Stimulated activated naive CD4-positive, alpha-beta T cell (primary cell): ENCODE data around the gene ARL5B.

Source experiments
- DNase-seq, 6 experiments: peaks; one replicate each; lab custom pipeline; 2025; lab: John Stamatoyannopoulos, UW

Gene ARL5B

DNA sequence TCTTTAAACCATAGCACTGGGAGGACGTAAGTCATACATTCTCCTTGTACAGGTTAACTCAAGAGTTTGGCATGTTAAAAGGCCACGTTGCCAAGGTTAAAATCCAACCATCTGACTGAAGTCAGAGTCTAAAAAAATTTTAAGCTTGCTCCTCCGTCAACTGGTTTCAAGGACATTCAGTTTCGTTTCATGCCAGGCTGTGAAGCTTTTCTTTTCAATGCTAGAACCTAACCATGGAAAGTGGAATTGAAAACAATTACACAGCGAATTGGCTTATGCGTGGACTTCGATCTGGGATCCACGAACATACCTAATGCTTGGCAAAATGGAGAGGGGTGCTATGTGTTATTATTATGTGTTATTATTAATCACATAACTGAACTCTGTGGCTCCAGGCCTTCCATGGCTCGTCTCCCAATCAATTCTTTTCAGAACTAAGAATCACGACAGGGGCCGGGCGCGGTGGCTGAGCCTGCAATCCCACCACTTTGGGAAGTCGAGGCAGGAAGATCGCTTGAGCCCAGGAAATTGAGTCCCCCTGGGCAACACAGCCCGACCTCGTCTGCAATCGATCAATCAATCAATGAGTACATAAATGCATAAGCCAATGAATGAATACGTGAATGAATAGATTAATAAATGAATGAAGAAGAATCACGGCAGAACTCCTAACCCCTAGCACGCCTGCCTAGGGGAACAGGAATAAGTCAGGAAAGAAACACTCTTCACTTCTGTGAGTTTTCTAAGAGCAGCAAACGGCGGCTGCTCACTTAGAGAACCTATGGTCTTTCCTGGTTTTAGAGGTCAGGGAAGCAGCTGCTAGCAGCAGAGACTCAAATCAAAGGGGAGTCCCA, 733 bp upstream of the ARL5B start:
- peak in 1 of 6 experiments; percentile 16 for DNase-seq

DNA sequence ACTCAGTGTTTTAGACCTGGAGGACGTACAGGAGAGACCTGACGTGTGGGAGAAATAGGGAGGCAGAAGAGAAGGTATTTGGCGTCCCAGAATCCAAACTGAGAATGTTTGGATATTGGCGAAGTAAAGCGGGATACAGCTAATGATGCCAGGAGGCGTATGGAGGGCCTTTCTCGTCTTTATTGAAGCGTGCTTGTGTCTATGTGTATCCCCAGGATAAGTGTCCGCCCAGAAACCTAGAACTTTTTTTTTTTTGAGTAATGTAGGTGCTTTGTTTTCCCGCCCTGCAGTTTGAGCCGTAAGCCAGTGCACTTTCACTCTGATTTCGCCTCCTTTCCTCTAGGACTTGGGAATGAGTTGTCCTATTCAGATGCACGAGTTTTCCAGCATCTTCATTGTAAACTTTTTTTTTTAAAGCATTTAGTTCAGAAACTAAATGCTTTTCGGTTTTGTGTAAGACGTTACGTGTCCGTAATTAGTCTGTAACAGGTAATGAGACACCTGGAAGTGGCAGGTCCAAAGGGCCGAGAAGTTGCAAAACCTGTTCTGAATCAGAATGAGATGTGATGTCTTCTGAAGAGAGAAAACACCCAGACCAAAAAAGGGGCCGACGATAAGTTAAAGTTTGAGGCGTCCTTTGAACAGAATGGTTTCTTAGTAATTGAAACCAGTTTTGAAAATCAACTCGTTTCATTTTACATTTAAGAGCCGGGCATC, 746 bp downstream of the ARL5B start:
- peak in 1 of 6 experiments; percentile 40 for DNase-seq

DNA sequence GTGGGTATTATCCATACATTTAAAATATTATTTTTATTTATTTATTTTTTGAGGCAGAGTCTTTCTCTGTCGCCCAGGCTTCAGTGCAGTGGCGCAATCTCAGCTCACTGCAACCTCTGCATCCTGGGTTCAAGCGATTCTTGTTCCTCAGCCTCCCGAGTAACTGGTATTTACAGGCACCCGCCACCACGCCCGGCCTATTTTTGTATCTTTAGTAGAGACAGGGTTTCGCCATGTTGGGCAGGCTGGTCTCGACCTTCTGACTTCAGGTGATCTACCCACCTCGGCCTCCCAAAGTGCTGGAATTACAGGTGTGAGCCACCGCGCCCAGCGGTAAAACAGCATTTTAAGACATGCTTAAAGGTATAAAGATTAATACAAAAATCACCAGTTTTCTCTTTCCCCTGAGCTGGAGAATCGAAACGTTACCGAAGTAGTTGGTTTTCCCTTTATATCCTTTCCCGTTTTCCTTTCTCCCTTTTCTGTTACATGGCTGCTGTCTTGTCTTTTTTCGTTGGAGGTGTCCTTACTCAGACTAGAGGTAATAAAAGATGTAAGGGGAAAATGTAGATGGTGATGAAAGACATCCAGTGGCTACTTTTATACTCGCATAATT, 1.7 kb downstream of the ARL5B start:
- DNase-seq = no peak

DNA sequence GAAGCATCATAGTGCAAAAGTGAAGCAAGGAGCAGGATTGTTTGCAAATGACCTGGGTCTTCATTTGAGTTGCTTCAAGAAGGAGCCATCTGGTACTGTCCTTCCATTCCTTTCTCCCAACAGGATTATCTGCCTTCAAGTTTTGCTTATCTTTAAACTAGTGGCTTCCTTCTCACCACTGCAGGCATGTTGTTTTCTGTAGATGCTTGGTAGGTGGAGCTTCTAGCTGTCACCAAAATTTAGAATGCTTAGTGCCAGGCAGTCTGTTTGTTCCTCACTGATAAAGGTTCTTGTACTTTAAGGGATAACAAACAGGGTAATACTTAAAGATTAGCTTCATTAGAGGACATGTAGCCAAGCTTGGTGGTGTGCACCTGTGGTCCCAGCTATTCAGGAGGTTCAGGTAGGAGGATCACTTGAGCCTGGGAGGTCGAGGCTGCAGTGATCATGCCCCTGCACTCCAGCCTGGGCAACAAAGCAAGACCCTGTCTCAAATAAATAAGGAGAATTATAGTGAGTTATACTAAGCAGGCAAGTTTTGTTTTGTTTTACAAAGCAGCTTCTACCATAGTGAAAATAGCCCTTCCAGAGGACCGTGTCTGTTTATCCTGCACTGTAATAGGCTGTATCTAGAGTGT, 5.7 kb downstream of the ARL5B start:
- no peak for DNase-seq

DNA sequence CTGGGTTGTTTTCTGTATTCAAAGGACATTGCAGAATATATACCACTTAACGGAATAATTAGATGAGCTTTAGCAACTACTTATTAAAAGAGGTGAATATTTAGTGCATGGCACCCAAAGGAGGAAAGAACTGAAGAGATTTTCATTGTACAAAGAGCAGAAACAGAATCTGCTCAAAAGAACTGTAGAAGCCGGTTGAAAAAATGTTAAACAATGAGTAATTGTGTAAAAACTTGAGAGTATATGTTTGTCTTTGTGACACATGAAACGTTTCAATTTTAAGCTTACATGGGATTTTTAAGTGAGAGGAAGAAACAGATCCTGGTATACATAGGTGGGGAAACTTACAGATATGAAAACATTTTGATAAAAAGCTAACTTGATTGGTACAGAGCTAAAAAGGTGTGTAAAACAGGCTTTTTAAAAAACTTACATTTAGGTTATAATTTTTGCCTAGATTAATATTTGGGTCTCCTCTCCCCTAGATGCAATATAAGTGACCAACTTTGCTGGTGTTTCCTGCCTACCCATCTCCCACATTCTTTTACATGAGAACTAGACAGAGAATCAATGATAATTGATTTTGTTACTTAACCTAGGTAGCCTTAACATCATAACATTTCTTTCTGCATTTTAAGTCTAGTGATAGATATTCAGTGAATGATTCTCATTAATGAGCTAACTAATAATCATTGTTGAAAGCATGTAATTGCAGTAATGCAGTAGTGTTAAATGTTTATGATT, 6.8 kb downstream of the ARL5B start:
- DNase-seq = no peak

DNA sequence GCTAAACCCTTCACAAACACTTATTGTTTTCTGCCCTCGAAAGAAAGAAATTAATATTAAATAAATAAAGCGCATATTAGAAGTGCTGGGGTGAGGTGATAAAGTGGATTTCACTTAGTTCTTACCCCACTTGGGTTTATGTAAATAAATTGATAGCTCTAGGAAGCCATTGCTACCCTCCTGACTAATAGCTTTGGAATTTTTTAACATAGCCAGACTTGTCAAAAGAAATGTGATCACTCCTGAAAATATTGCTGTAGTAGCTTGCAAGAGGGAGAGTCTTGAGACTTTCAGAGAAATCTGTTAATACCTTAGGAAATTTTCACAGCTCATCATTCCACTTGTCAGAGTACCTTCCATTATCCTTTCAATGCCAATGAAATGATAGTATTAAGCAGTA, 7.6 kb downstream of the ARL5B start:
- DNase-seq = no peak

DNA sequence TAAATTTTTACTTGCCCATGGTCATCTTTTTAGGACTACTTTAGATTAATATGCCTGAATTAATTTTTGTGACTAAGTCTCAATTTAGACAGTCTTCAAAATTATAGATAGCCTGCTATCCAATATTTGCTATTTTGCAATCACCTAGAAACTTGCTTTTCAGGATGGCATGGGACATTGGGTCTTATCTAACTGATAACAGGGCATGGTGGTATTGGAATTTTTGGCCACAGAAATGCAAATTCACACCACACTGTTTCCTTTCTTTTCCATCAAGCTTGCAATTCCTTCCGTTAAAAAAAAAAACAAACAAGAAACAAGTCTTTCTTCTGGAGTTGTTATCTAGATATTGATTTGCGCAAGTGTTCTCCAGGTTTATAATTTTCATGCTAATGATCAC, 8.8 kb downstream of the ARL5B start:
- DNase-seq = no peak

DNA sequence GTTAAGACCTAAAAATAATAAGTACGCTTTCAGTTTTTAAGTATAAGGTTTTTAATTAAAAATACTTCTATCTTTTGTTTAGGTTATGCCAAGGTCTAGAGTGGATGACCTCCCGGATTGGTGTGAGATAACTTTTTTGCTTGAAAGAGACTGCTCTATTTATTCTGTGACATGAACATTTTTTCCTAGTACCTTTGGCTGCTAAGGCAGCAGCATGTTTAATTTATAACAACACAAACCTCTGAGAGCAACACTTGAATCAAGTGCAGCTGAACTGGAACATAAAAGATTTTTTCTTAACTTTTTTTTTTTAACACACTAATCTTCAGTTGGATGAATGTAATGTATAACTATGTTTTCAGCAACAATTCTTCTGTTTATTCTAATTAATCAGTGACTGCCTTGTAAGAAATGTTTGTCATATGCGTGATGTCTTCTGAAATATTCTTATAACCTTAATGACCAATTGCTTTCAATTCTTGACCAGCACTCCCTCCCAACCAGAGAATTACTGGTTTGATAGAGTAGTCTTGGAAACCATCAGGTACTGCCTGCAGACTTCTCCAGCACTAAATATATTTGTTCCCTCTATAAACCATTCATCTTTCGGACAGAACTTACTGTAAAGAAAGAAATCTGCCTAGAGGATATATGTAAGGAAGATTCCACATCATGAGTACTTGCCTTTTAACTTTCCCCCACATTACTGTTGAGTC, 16.0 kb downstream of the ARL5B start:
- no peak for DNase-seq

DNA sequence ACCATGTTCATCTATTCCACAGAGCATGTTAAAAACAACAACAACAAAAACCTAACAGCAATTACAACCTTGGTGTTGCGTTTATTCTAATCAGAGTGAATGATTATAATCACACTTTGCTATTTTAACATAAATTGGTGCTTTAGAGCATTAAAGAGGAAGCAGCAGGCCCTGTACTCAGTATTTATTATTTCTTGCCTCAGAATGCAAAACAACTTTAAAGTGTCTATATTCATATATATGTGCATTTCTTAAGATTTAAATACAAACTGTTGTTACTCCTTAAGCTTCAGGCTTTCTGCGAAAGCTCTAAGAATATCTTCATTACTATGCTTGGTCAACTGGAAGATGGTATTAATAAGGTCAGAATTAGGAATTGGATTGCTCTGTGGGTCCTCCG, 21.5 kb downstream of the ARL5B start:
- DNase-seq = no peak

DNA sequence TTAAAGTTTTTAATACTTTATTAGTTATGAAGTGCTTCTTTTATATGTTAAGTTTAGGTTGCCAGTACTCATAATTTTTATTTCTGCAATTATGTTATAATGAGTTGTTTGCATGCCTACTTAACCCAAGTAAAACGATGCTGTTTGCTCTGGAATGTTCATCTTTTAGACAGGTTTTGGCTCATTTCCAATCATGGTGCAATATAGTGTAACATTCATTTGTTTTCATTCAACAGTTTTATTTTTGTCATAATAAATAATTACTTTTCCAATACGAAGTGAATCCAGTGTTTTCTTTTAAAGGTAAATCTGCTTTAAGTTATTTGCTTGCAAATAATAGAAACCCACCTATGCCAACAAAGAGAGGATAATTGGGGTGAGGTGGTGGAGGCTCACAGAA, 22.1 kb downstream of the ARL5B start:
- DNase-seq = no peak

DNA sequence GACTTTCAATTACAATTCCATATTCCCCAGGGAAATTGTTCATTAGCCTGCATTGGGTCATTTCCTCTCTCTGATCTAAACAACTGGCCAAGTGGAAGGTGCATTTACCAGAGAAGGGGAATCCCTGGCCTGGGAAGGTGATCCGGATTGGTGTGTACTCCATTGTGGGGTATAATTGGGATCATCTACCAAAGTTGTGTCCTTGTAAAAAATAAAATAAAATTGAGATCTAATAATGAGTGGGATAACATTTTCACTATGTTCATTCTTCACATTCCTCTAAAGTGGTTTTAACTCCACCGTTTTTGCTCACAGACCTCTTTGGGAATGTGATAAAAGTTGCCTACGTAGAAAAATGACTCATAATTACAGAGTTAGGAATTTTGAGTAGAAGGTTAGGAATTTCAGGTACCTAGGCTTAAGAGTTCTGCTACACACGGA, 22.8 kb downstream of the ARL5B start:
- DNase-seq = no peak

DNA sequence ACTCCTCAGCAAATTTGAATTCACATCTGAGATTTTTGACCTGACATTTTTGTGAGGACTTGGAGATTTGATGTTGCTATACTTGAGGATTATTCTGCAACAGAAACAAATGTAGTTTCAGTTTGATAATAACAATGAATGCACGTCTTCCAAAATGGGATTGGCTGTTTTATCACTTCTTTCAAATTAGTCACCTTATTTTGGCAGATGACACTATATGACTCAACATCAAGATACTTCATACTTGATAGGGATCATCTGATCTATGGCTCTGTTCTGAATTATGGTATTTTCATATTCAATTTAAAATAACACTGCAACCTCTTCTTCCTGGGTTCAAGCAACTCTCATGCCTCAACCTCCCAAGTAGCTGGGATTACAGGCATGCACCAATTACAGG, 24.2 kb downstream of the ARL5B start:
- no peak for DNase-seq

DNA sequence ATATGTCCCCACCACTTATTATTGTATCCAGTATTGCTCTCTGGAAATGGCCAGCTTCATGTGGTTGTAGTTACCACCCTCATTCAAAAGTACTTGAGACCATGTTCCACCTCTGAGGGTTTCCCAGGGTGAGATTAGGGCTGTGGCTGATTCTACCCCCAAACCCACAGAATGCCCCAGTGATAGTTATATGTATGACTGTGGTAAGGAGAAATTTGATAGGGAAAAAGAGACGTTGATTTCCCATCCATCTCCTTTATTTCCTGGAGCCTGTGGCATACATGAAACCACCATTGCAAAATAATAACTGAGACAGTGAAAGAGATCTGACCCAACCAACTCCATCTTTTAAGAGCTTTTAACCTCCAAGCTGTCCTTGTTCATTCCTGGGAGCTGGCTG, 25.2 kb downstream of the ARL5B start:
- DNase-seq = no peak

DNA sequence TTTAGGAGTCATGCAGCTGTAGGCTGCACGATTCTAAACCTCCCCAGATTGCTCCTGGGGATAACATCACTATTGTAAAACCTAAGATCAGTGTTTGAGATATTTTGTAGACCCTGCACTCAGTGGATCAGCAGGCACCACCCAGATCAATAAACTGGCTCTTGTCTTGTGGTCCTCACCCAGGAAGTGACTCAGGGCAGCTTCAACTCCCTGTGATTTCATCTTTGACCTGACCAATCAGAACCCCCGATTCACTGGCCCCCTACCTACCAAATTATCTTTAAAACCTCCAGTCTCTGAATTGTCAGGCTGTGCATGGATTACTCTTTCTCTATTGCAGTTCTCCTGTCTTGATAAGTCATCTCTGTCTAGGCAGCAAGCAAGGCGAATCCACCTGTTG, 25.7 kb downstream of the ARL5B start:
- DNase-seq = no peak

DNA sequence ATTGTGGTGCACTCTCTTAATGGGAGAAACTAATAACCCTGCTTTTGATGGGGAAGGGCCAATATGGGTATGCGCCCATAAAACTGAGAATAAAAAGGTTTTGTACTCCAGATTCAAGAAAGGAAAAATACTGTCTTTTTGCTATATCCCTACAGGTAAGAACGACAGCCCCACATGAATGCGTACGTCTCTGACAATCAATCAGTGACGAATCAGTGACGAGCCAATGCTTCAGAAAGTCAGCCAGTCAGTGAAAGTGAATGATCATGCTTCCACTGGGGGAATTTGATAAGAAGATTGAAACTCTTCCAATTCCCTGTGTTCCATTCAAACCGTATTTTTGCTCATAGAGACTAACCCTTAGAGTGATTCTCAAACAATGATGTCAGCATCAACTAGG, 26.3 kb downstream of the ARL5B start:
- DNase-seq = no peak

DNA sequence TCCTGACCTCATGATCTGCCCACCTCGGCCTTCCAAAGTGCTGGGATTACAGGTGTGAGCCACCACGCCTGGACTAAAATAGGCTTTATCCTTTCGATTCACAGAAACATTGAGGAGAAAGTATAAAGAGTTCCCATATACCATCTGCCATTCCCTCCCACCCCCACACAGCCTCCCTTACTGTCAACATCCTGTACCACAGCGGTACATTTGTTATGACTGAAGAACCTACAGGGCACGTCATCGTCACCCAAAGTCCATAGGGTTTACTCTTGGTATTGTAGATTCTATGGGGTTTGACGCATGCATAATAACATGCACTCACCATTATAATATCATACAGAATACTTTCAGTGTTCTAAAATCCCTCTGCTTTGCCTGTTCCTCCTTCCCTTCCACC, 28.0 kb downstream of the ARL5B start:
- DNase-seq = no peak

DNA sequence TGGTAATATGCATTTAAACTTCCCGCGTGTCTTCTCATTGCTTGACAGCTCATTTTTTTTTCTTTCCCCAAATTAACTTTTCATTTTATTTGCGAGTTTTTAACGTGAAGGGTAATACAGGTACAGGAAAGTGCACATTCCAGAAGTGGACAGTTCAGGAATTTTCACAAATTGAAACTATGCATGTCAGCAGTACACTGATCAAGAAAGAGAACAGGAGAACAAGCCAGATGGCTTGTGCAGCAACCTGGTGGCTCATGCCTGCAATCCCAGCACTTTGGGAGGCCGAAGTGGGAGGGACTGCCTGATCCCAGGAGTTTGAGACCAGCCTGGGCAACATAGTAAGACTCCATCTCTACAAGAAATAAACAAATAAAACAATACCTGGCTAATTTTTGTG, 28.5 kb downstream of the ARL5B start:
- no peak for DNase-seq

DNA sequence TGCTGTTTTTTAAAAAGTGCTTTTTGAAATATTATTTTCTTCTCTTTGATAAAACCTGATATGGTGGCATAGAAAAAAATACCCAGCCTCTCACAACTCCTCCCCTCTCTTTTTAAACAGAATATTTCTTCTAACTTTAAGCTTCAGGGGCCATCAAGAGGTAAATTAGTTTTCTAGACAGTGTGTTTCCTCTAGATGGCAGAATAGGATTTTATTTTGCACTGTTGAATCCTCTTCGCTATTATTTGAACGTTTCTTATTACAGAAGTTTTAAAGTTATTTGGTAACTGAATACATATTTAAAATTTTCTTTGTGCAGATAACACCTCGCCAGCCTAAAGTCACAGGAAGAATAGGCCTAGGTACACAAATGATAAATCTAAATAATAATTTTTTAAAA, 30.3 kb downstream of the ARL5B start:
- DNase-seq = no peak

DNA sequence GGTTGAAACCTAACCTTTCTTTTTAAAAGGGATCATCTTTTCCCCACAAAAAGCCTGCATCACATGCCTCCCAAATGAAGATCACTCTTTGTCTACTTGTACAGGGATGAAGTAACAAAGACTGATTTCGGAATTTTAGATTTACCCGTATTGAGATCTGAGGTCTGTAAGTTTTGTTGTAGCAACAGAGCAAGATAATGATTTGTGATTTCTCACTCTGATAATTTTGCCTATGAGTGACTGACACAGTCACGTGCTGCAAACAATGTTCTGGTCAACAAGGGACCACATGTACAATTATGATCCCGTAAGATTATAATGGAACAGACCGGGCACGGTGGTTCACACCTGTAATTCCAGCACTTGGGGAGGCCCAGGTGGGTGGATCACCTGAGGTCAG, 31.3 kb downstream of the ARL5B start:
- DNase-seq = no peak

DNA sequence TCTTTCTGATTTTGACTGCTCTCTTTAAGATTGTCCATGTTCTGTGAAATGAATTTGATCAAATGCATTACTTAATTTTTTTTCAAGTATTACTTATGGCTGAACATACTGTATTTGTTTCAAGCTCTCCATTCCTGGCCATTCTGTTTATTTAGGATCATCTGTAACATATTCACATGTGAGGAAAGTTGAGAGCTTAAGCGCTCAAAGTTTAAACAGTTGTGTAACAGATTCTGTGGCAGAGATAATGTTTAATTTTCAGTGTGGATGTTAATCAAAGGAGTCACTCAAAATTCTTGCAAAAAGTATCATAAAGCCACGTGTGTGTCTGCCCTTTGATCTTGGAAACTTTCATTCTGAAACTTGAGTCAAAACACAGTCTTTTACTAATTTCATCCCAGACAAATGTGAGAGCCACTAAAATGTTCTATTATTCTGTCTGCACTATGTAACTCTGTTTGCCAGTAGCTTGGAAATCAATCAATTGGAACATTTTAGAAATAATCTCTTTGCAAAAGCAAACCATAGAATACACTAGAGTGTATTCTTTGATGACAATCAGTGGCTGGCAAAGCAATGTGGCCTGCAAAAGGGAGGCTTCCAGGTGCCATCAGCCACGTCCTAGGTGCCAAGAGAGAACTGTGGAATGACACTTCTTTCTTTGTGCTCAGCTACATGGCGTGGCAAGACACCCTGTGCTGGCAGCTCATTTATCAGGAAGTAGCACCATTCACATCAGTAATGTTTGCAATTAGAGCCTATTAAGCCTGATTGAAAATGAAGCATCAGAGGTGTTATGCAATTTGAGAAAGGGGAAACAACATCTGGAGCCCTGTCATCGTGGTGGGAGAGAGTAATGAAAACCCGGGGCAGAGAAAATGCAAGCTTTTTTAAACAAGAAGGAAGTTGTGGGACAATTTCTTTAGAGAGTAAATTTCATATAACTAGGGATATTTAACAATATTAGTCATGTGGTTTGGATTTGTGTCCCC, 40.9 kb downstream of the ARL5B start:
- no peak for DNase-seq
